GM12878 (cell line): ENCODE measurements around the gene TMEM171. TPM values are rescaled to one million over a fixed set of nuclear protein-coding genes. Genes with fewer than 3 reads are reported as not detected.

Experiments used
- ATAC-seq: fragments of 200-7000 bp; cut with Tn5 transposase; 3 replicates; pipeline ENCODE4 v1.9.1; 2020; ENCODE audit warnings: mild to moderate bottlenecking, moderate library complexity
- BruUV-seq: library from RNA; stranded (reverse); fragments of 400-500 nt; replicated peaks from 2 replicates; lab custom pipeline; 2021; lab: Mats Ljungman, UMichigan
- CTCF ChIA-PET: fragments of 300-600 bp; sonication (Branson Sonifier 250); formaldehyde crosslinking; extraction: SDS; loops from one replicate; lab custom pipeline; 2021; ENCODE audit warnings: inconsistent platforms; lab: Yijun Ruan, JAX
- POLR2A ChIA-PET: fragments of 350-600 bp; formaldehyde crosslinking; extraction: SDS; loops from one replicate; lab custom pipeline; 2021; ENCODE audit warnings: inconsistent platforms; lab: Charles Lee
- RAD21 ChIA-PET: fragments of 300-600 bp; sonication (Branson Sonifier 250); formaldehyde crosslinking; loops from one replicate; lab custom pipeline; 2023; ENCODE audit warnings: antibody characterized with exemption; ENCODE audit not compliant: unreplicated experiment; lab: Charles Lee
- SMC1A ChIA-PET: fragments of 300-600 bp; sonication (Branson Sonifier 250); formaldehyde crosslinking; loops from one replicate; lab custom pipeline; 2023; ENCODE audit not compliant: unreplicated experiment, uncharacterized antibody; lab: Charles Lee
- DNase-seq: peaks from one replicate; pipeline ENCODE4 v3.0.0-alpha.2; 2011; ENCODE audit warnings: low read depth, low spot score
- FAIRE-seq: peaks from 3 replicates; lab custom pipeline; 2011; peaks lifted over from hg19 to GRCh38; lab: Jason Lieb, UNC
- H2AFZ ChIP-seq: 2 replicates; pipeline ENCODE4 v1.6.0; 2011; ENCODE audit warnings: low read depth, low read length, control low read depth; ENCODE audit not compliant: control insufficient read depth
- H3K27ac ChIP-seq: 2 replicates; pipeline ENCODE4 v1.5.1; 2011; ENCODE audit warnings: control low read depth; ENCODE audit not compliant: control insufficient read depth, insufficient read depth
- H3K27me3 ChIP-seq, 2 experiments: replicated peaks in 1 of 2; 2 replicates each; pipeline versions ENCODE4 v1.6.0 to v1.6.1; 2011; ENCODE audit warnings: low read length in 1 of 2; ENCODE audit not compliant: control insufficient read depth in 2 of 2, insufficient read depth in 2 of 2
- H3K36me3 ChIP-seq, 2 experiments: 2 replicates each; pipeline ENCODE4 v1.5.1; 2011; ENCODE audit warnings: low read length in 1 of 2; ENCODE audit not compliant: control insufficient read depth in 2 of 2, insufficient read depth in 2 of 2
- H3K4me1 ChIP-seq: 2 replicates; pipeline ENCODE4 v1.6.1; 2011; ENCODE audit warnings: mild to moderate bottlenecking, low read length, moderate library complexity, mixed read lengths; ENCODE audit not compliant: control insufficient read depth, insufficient read depth
- H3K4me2 ChIP-seq: 2 replicates; pipeline ENCODE4 v1.6.0; 2011; ENCODE audit warnings: control low read depth; ENCODE audit not compliant: control insufficient read depth, insufficient read depth
- H3K4me3 ChIP-seq: fragments of 200-600 bp; sonication (generic); 2 replicates; pipeline ENCODE4 v1.5.1; 2016
- H3K79me2 ChIP-seq: 2 replicates; pipeline ENCODE4 v1.6.0; 2011; ENCODE audit warnings: low read length; ENCODE audit not compliant: control insufficient read depth, insufficient read depth
- H3K9ac ChIP-seq: 2 replicates; pipeline ENCODE4 v1.8.0; 2011; ENCODE audit warnings: low read length, control low read depth, mixed read lengths; ENCODE audit not compliant: control insufficient read depth, insufficient read depth
- H3K9me3 ChIP-seq: replicated peaks from 3 replicates; pipeline ENCODE4 v1.5.1; 2011; ENCODE audit warnings: mild to moderate bottlenecking, low read length; ENCODE audit not compliant: control insufficient read depth, insufficient read depth
- H4K20me1 ChIP-seq: 2 replicates; pipeline ENCODE4 v1.6.0; 2011; ENCODE audit not compliant: control insufficient read depth, insufficient read depth
- ATF7 ChIP-seq: fragments of 450-650 bp; IDR thresholded peaks from 2 replicates; pipeline ENCODE4 v1.6.1; 2016; ENCODE audit warnings: low read depth, mild to moderate bottlenecking
- DPF2 ChIP-seq: fragments of 450-650 bp; IDR thresholded peaks from 2 replicates; pipeline ENCODE4 v1.6.1; 2017; ENCODE audit warnings: mild to moderate bottlenecking
- HDAC6 ChIP-seq: fragments of 200-600 bp; sonication (generic); IDR thresholded peaks from one replicate; pipeline ENCODE4 v1.8.0; 2017; ENCODE audit warnings: antibody characterized with exemption; ENCODE audit not compliant: unreplicated experiment
- IRF4 ChIP-seq: IDR thresholded peaks from 2 replicates; pipeline ENCODE4 v1.6.1; 2011; ENCODE audit warnings: low read depth, low read length
- PBX3 ChIP-seq: IDR thresholded peaks from 2 replicates; pipeline ENCODE4 v1.6.1; 2011; ENCODE audit warnings: mild to moderate bottlenecking, low read depth, low read length, moderate library complexity; ENCODE audit not compliant: insufficient replicate concordance
- PML ChIP-seq: IDR thresholded peaks from 2 replicates; pipeline ENCODE4 v1.6.1; 2012; ENCODE audit warnings: low read length, inconsistent platforms
- RELB ChIP-seq: fragments of 450-650 bp; IDR thresholded peaks from 2 replicates; pipeline ENCODE4 v1.6.1; 2017; ENCODE audit warnings: low read depth, mild to moderate bottlenecking, moderate library complexity
- SKIL ChIP-seq: fragments of 450-650 bp; IDR thresholded peaks from 2 replicates; pipeline ENCODE4 v1.6.1; 2017; ENCODE audit warnings: mild to moderate bottlenecking, low read depth, inconsistent platforms; ENCODE audit not compliant: poor library complexity, severe bottlenecking
- YY1 ChIP-seq: IDR thresholded peaks from 2 replicates; pipeline ENCODE4 v1.6.1; 2011; ENCODE audit warnings: low read depth, mild to moderate bottlenecking, low read length
- WGBS: methylation state at CpG from one replicate; pipeline ENCODE4 v1.1.6; 2016; ENCODE audit warnings: low lambda C conversion rate; ENCODE audit not compliant: insufficient replicate concordance, insufficient coverage; ENCODE audit errors: missing lambda C conversion rate; 5-methylcytosine and 5-hydroxymethylcytosine counted together
- in situ Hi-C: fragments of 300-500 bp; cut with MboI; formaldehyde crosslinking; loops from 9 replicates; pipeline ENCODE4 v1.14.3; 2018; ENCODE audit warnings: mixed read lengths
- intact Hi-C: fragments of 100-400 bp; cut with micrococcal nuclease; formaldehyde crosslinking; loops from one replicate; pipeline ENCODE4 v1.14.2; 2022; ENCODE audit not compliant: unreplicated experiment
- polyA plus RNA-seq, 11 experiments: library from polyadenylated mRNA; depleted of rRNA in 4 of 11; unstranded in 6 of 11; stranded (reverse) in 5 of 11; fragments of >200 nt; fragmentation: Nextera tagmentation in 4 of 11; fragmentation: Illumina TruSeq in 1 of 11; extraction: Ambion mirVana in 4 of 11; extraction: Trizol in 1 of 11; gene quantifications; 1 replicate in 1 of 11; 2 replicates in 10 of 11; pipeline versions ENCODE4 v1.2.1 to v1.2.3, GENCODE V29; 2011 to 2016; ENCODE audit warnings: inconsistent platforms in 2 of 11, missing spikeins in 2 of 11, low read depth in 1 of 11
- total RNA-seq, 4 experiments: library from RNA; depleted of rRNA in 3 of 4; stranded (reverse); fragments of >200 nt in 3 of 4; fragmentation: Illumina TruSeq in 1 of 4; extraction: Trizol in 1 of 4; gene quantifications; 2 replicates each; pipeline versions ENCODE4 v1.2.1 to v1.2.3, GENCODE V29; 2013 to 2021

The TMEM171 gene
- total and polyA plus RNA-seq, 10 of the 15 experiments (the other 5 are each of a cell fraction or from before 2014, with no cell fraction given) = not detected

GRCh38 chr5:73125289-73125688 is 4.9 kb downstream of the TMEM171 start:
- Histone ChIP-seq H3K27ac (no peak overlapping the region), H3K36me3 (no peaks in the 10 kb centered on the region), H4K20me1 (peaks cover 4% of the 10 kb centered on the region; the same call in 1 of the 2 replicates), H3K9ac (no peak overlapping the region), H3K4me1 (no peaks in the 10 kb centered on the region), H3K27me3 (peaks cover 5 to 9% of the 10 kb centered on the region in 2 experiments; a peak in 3 of 4 replicates), H3K4me2 (no peak overlapping the region), H3K9me3 (no peaks in the 10 kb centered on the region), H3K79me2 (no peaks in the 10 kb centered on the region), H3K4me3 (no peak overlapping the region), H2AFZ (no peak overlapping the region)
- no peak for ATAC-seq
- in situ Hi-C loops (no loop called here), intact Hi-C loops (no loop called here)
- no peak for FAIRE-seq
- WGBS = 13% methylated on average over 4 of the region's 4 CpGs
- no peak for DNase-seq
- ChIA-PET CTCF (no interaction called here), RAD21 (no interaction called here), SMC1A (no interaction called here), POLR2A (no interaction called here)
- TF ChIP-seq ATF7 (no peak), IRF4 (no peak), YY1 (no peak), RELB (no peak), PML (no peak), SKIL (no peak), PBX3 (no peak), DPF2 (no peak), HDAC6 (no peak)
- BruUV-seq = no TSS peak
